HG03469 (cell line): ENCODE measurements around the gene PSMD9.
"Not testable (repeated sequence)": the region's sequence is repeated elsewhere in the genome, so short reads cannot be mapped to it uniquely, and the experiment has no call there.

Experiments
- ATAC-seq: cut with Tn5 transposase; IDR thresholded peaks from one replicate; pipeline ENCODE4 v1.9.1; 2021; ENCODE audit warnings: mild to moderate bottlenecking, moderate library complexity, moderate number of reproducible peaks; ENCODE audit not compliant: unreplicated experiment

PSMD9 gene

GRCh38 chr12:121917950-121918678 is 29.5 kb downstream of the PSMD9 start, which contains the start of gene CFAP251:
Gene CFAP251, plus strand, starts transcription at chr12:121918592. Its CDS starts 2,714 bp downstream, at chr12:121921306.
- ATAC-seq = peak; percentile 75

- no peak for ATAC-seq
These were observed 30.1 kb downstream of the PSMD9 start for GRCh38 chr12:121918679-121919038.

GRCh38 chr12:121921066-121921465 is 32.5 kb downstream of the PSMD9 start:
- no peak for ATAC-seq

GRCh38 chr12:121925358-121925695 is 36.7 kb downstream of the PSMD9 start:
- ATAC-seq = no peak

GRCh38 chr12:121926874-121927706 is 38.5 kb downstream of the PSMD9 start:
- no peak for ATAC-seq

- no peak for ATAC-seq
These were observed 39.2 kb downstream of the PSMD9 start for GRCh38 chr12:121927813-121928212.

- ATAC-seq = not testable (repeated sequence)
These were observed 41.0 kb downstream of the PSMD9 start for GRCh38 chr12:121929545-121929944.

- no peak for ATAC-seq
These were observed 42.3 kb downstream of the PSMD9 start for GRCh38 chr12:121930862-121931261.

- no peak for ATAC-seq
These were observed 43.6 kb downstream of the PSMD9 start for GRCh38 chr12:121932176-121932536.

GRCh38 chr12:121932914-121933521 is 44.4 kb downstream of the PSMD9 start:
- no peak for ATAC-seq

- ATAC-seq = no peak
These were observed 45.1 kb downstream of the PSMD9 start for GRCh38 chr12:121933522-121934308.

- ATAC-seq = no peak
These were observed 45.7 kb downstream of the PSMD9 start for GRCh38 chr12:121934309-121934664.

GRCh38 chr12:121937654-121938053 is 49.1 kb downstream of the PSMD9 start:
- ATAC-seq = no peak

GRCh38 chr12:121939186-121939585 is 50.6 kb downstream of the PSMD9 start:
- no peak for ATAC-seq

GRCh38 chr12:121939992-121940766 is 51.6 kb downstream of the PSMD9 start:
- ATAC-seq = no peak

- ATAC-seq = no peak
These were observed 53.6 kb downstream of the PSMD9 start for GRCh38 chr12:121942145-121942718.

GRCh38 chr12:121943926-121944325 is 55.3 kb downstream of the PSMD9 start:
- no peak for ATAC-seq

GRCh38 chr12:121946313-121947025 is 57.9 kb downstream of the PSMD9 start:
- no peak for ATAC-seq

- ATAC-seq = no peak
These were observed 59.4 kb downstream of the PSMD9 start for GRCh38 chr12:121947981-121948380.
